PC-9 (cell line): ENCODE data around the gene MS4A6A. TPM values are rescaled to one million over a fixed set of nuclear protein-coding genes. Genes with fewer than 3 reads are reported as not detected.

Experiments used
- BruUV-seq: library from RNA; stranded (reverse); fragments of 400-500 nt; replicated peaks from 2 replicates; lab custom pipeline; 2021; lab: Mats Ljungman, UMichigan
- CTCF ChIA-PET: fragments of 300-600 bp; sonication (Branson Sonifier 250); formaldehyde crosslinking; loops from one replicate; lab custom pipeline; 2022; ENCODE audit warnings: antibody characterized with exemption; lab: Charles Lee
- POLR2A ChIA-PET: fragments of 300-600 bp; sonication (Branson Sonifier 250); formaldehyde crosslinking; loops from one replicate; lab custom pipeline; 2022; ENCODE audit warnings: antibody characterized with exemption; ENCODE audit not compliant: unreplicated experiment; lab: Charles Lee
- DNase-seq, 2 experiments: peaks; one replicate each; pipeline versions ENCODE4 v3.0.0 to v3.0.0-alpha.2; 2015 to 2022; ENCODE audit warnings: mixed read lengths in 1 of 2
- H2AFZ ChIP-seq: fragments of 200-600 bp; sonication (generic); 2 replicates; pipeline ENCODE4 v1.8.1; 2017; ENCODE audit warnings: antibody characterized with exemption
- H3F3A ChIP-seq: fragments of 200-600 bp; sonication (generic); 2 replicates; pipeline ENCODE4 v1.8.1; 2017; ENCODE audit warnings: antibody characterized with exemption, mild to moderate bottlenecking, low read depth; ENCODE audit not compliant: insufficient read depth
- H3K27ac ChIP-seq: fragments of 200-600 bp; sonication (generic); 2 replicates; pipeline ENCODE4 v1.6.1; 2016; ENCODE audit warnings: mixed run types
- H3K27me3 ChIP-seq: fragments of 200-600 bp; sonication (generic); 2 replicates; pipeline ENCODE4 v1.6.1; 2016; ENCODE audit warnings: low read depth, mixed run types; ENCODE audit not compliant: insufficient read depth
- H3K36me3 ChIP-seq: fragments of 200-600 bp; sonication (generic); 2 replicates; pipeline ENCODE4 v1.6.1; 2016; ENCODE audit warnings: low read depth, mixed run types
- H3K4me1 ChIP-seq: fragments of 200-600 bp; sonication (generic); replicated peaks from 2 replicates; pipeline ENCODE4 v1.6.1; 2016; ENCODE audit warnings: mixed run types; ENCODE audit not compliant: insufficient read depth
- H3K4me2 ChIP-seq: fragments of 200-600 bp; sonication (generic); 2 replicates; pipeline ENCODE4 v1.6.1; 2017; ENCODE audit warnings: mixed run types
- H3K4me3 ChIP-seq: fragments of 200-600 bp; sonication (generic); 2 replicates; pipeline ENCODE4 v1.6.1; 2016; ENCODE audit warnings: mixed run types
- H3K79me2 ChIP-seq: fragments of 200-600 bp; sonication (generic); 2 replicates; pipeline ENCODE4 v1.6.1; 2017; ENCODE audit warnings: low read depth, mixed run types
- H3K9me2 ChIP-seq: fragments of 200-600 bp; sonication (generic); 2 replicates; pipeline ENCODE4 v1.8.1; 2017; ENCODE audit warnings: mild to moderate bottlenecking; ENCODE audit not compliant: insufficient read depth
- H3K9me3 ChIP-seq: fragments of 200-600 bp; sonication (generic); 2 replicates; pipeline ENCODE4 v1.8.1; 2016; ENCODE audit warnings: low read depth; ENCODE audit not compliant: insufficient read depth
- H4K20me1 ChIP-seq: fragments of 200-600 bp; sonication (generic); 2 replicates; pipeline ENCODE4 v1.8.1; 2017; ENCODE audit not compliant: insufficient read depth
- EZH2 ChIP-seq: fragments of 200-600 bp; sonication (generic); IDR thresholded peaks from 2 replicates; pipeline ENCODE4 v1.8.0; 2017; ENCODE audit warnings: antibody characterized with exemption, low read depth
- intact Hi-C: fragments of 100-400 bp; cut with micrococcal nuclease; formaldehyde crosslinking; loops from one replicate; pipeline ENCODE4 v1.10.0; 2022; ENCODE audit not compliant: unreplicated experiment
- total RNA-seq: library from RNA; stranded (reverse); gene quantifications from 2 replicates; pipeline ENCODE4 v1.2.3, GENCODE V29; 2021
- TF ChIP-seq, protein P1 (sequence below): fragments of 200-600 bp; sonication (generic); conservative IDR thresholded peaks from 2 replicates; pipeline ENCODE4 v1.6.1; 2017; ENCODE audit warnings: mixed run types, antibody characterized with exemption, mild to moderate bottlenecking, moderate library complexity

Gene MS4A6A
- total RNA-seq, 1 experiment from 2014 or later: not detected

DNA sequence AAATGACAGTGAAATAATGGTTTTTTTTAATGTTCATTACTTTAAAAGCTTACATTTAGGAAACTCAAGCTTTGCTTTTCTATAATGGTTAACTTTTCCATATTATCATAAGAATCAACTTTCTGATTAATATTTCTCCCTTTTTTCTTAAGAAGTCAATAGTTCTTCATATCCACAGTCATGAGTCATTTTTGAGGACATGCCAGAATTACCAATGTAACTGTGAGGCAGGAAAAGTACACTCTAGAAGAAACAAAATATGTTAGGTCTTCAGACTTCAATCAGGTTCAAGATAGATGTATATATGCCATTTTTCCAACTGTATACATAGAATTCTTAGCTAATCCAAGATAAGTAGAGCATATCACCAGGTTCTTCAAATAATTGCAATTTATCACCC lies 10.9 kb downstream of the MS4A6A start:
- no peaks in the 10 kb centered on the region for H3K27me3 ChIP-seq
- peaks cover 21% of the 10 kb centered on the region for H3K4me1 ChIP-seq
- no peaks in the 10 kb centered on the region for H3K36me3 ChIP-seq
- H2AFZ ChIP-seq: no peak overlapping the region
- BruUV-seq: no TSS peak
- CTCF ChIA-PET: no interaction called here
- TF ChIP-seq, protein P1, sequence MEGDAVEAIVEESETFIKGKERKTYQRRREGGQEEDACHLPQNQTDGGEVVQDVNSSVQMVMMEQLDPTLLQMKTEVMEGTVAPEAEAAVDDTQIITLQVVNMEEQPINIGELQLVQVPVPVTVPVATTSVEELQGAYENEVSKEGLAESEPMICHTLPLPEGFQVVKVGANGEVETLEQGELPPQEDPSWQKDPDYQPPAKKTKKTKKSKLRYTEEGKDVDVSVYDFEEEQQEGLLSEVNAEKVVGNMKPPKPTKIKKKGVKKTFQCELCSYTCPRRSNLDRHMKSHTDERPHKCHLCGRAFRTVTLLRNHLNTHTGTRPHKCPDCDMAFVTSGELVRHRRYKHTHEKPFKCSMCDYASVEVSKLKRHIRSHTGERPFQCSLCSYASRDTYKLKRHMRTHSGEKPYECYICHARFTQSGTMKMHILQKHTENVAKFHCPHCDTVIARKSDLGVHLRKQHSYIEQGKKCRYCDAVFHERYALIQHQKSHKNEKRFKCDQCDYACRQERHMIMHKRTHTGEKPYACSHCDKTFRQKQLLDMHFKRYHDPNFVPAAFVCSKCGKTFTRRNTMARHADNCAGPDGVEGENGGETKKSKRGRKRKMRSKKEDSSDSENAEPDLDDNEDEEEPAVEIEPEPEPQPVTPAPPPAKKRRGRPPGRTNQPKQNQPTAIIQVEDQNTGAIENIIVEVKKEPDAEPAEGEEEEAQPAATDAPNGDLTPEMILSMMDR: no peak
- TF ChIP-seq EZH2: no peak
- POLR2A ChIA-PET: no interaction called here
- intact Hi-C loops: no loop called here
- no peaks in the 10 kb centered on the region for H4K20me1 ChIP-seq
- no peak for DNase-seq
- no peak overlapping the region for H3K4me3 ChIP-seq
- no peaks in the 10 kb centered on the region; the same call in 1 of the 2 replicates for H3K9me3 ChIP-seq
- H3F3A ChIP-seq: peaks cover 11% of the 10 kb centered on the region; the same call in 1 of the 2 replicates
- H3K27ac ChIP-seq: no peak overlapping the region
- H3K9me2 ChIP-seq: no peaks in the 10 kb centered on the region
- no peak overlapping the region for H3K4me2 ChIP-seq
- H3K79me2 ChIP-seq: no peaks in the 10 kb centered on the region

DNA sequence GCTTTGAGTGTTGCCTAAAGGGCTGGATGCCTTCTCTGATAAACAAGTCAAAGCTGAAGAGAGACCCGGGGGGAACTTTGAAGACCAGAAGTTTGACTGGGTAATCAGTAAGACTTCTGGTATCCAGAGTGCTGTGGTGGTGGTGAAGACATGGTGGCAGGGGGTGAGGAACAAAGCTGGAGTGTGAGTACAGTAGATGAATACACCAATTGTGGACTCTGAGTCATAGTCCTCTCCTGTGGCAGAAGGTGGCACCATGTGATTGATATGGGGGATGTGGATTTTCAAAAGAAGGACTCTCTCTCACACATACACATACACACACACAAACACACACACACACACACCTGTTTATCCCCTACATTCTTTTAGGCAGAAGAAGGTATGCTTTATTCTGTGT lies 12.3 kb downstream of the MS4A6A start:
- Histone ChIP-seq H3F3A (peaks cover 11% of the 10 kb centered on the region; the same call in 1 of the 2 replicates), H3K79me2 (no peaks in the 10 kb centered on the region), H4K20me1 (no peaks in the 10 kb centered on the region), H3K4me1 (peaks cover 21% of the 10 kb centered on the region), H3K4me2 (no peak overlapping the region), H3K27me3 (no peaks in the 10 kb centered on the region), H3K36me3 (no peaks in the 10 kb centered on the region), H3K9me2 (no peaks in the 10 kb centered on the region), H2AFZ (no peak overlapping the region), H3K9me3 (no peaks in the 10 kb centered on the region), H3K27ac (0 out of 2 replicates have a peak overlapping the region, but pooled peaks have one; percentile 69), H3K4me3 (no peak overlapping the region)
- DNase-seq: no peak
- intact Hi-C loops: no loop called here
- no TSS peak for BruUV-seq
- no peak for TF ChIP-seq EZH2
- TF ChIP-seq, protein P1: no peak
- CTCF ChIA-PET: no interaction called here
- POLR2A ChIA-PET: no interaction called here

DNA sequence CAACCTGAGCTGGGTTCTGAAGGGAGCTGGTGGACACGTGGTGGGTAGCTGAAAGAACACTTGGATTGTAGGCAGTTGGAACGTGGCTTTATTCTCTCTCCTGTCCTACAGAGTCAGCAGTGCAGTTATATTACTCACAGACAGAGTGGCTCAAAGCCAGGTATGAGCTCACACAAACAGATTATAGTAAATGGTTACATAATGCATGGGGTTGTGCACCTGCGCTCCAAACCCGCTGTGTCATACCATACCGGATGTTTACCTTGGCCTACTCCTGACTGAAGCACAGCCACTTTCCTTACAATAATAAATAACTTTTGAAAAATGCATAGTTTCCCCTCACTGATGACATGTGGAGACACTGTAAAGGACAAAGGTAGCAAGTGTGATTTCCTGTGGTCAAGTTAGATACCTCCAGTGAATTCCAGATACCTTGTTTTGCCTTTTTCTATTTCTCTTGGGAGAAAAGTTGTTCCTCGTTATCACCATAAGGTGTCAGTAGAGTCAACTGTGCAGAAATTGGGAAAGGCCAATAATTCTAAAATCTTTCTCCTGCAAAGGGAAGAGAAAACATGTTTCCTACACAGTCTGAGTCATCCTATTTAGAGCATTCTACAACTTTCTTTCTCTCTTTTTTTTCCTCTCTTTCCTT lies 13.5 kb downstream of the MS4A6A start:
- Histone ChIP-seq H3K4me2 (peak overlapping the region; percentile 24), H3K36me3 (no peaks in the 10 kb centered on the region), H3K9me2 (no peaks in the 10 kb centered on the region), H3K4me3 (no peak overlapping the region), H3K9me3 (no peaks in the 10 kb centered on the region), H3F3A (peaks cover 11% of the 10 kb centered on the region; the same call in 1 of the 2 replicates), H3K4me1 (peaks cover 21% of the 10 kb centered on the region), H3K27ac (peak overlapping the region; percentile 69), H3K79me2 (no peaks in the 10 kb centered on the region), H4K20me1 (no peaks in the 10 kb centered on the region), H2AFZ (peak overlapping the region; percentile 17; the same call in 1 of the 2 replicates), H3K27me3 (no peaks in the 10 kb centered on the region)
- TF ChIP-seq, protein P1: peak; percentile 74
- TF ChIP-seq EZH2: no peak
- intact Hi-C loops: no loop called here
- CTCF ChIA-PET: no interaction called here
- POLR2A ChIA-PET: interaction anchor here (0.6 kb wide), 1 partner anchor 212 kb away, joined by 6 read pairs; no protein-coding TSS in a partner anchor
- peak; percentile 46 to 75 for DNase-seq
- BruUV-seq: no TSS peak
